Measurements from ENCODE around the gene PROCA1. TPM values are rescaled to one million over a fixed set of nuclear protein-coding genes. Genes with fewer than 3 reads are reported as not detected.
A peak's percentile ranks its signal among the peaks of the same experiment; 100 is the strongest.

Gene PROCA1
- total and polyA plus RNA-seq, 2 of the 13 experiments (the other 11 are each of a cell fraction or from before 2014, with no cell fraction given): 0.73 to 1.5 TPM

DNA sequence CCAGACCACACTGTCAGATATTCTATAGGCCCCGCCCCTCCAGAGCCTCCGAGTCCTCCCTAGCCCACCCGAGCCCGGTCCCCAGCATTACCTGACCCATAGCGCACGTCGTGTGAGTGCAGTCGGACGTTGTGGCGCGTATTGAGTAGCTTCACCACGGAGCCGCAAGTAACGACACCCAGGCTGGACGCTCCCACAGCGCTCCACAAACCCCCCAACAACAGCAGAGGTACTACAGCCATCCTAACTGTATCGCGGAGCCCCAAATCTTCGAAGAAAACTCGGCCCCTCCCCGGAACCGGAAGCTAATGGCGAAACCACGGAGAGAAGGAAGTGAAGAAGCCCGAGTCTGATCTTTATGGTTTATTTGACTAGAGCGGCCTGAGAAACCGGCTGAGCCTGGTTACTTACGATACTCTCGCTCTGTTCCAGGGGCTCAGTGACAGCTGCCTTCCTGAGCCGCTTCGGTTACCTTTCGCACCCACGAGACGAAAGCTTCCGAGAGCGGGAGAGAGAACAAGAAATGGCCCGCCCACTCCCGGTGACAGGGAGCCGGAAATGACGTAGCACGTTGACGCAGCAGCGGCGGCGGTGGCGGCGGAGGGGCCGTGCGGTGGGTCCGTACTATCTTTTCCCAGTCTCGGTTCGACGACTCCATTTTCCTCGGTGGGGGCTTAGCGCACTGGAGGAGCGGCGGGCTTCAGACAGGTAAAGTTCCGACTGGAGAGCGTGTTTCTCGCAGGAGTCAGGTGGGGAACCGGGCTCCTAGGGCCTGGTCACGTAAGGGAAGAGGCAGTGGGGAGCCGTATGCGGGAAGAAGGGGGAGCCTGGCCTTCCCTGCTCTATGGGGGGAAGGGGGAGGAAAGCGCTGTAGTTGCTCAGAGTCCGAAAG is 49.8 kb downstream of the PROCA1 start, which contains the start of the genes SDF2 and SUPT6H (continued):
- TF ChIP-seq, protein P1, sequence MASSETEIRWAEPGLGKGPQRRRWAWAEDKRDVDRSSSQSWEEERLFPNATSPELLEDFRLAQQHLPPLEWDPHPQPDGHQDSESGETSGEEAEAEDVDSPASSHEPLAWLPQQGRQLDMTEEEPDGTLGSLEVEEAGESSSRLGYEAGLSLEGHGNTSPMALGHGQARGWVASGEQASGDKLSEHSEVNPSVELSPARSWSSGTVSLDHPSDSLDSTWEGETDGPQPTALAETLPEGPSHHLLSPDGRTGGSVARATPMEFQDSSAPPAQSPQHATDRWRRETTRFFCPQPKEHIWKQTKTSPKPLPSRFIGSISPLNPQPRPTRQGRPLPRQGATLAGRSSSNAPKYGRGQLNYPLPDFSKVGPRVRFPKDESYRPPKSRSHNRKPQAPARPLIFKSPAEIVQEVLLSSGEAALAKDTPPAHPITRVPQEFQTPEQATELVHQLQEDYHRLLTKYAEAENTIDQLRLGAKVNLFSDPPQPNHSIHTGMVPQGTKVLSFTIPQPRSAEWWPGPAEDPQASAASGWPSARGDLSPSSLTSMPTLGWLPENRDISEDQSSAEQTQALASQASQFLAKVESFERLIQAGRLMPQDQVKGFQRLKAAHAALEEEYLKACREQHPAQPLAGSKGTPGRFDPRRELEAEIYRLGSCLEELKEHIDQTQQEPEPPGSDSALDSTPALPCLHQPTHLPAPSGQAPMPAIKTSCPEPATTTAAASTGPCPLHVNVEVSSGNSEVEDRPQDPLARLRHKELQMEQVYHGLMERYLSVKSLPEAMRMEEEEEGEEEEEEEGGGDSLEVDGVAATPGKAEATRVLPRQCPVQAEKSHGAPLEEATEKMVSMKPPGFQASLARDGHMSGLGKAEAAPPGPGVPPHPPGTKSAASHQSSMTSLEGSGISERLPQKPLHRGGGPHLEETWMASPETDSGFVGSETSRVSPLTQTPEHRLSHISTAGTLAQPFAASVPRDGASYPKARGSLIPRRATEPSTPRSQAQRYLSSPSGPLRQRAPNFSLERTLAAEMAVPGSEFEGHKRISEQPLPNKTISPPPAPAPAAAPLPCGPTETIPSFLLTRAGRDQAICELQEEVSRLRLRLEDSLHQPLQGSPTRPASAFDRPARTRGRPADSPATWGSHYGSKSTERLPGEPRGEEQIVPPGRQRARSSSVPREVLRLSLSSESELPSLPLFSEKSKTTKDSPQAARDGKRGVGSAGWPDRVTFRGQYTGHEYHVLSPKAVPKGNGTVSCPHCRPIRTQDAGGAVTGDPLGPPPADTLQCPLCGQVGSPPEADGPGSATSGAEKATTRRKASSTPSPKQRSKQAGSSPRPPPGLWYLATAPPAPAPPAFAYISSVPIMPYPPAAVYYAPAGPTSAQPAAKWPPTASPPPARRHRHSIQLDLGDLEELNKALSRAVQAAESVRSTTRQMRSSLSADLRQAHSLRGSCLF (CRISPR knock-in tag; IDR thresholded peaks at IDR 0.05; ENCODE audit: borderline replicate concordance): no peak
- TF ChIP-seq ZNF567 (CRISPR knock-in tag; IDR thresholded peaks at IDR 0.05; ENCODE audit: borderline replicate concordance): no peak
- no peak for TF ChIP-seq RXRA (CRISPR knock-in tag; IDR thresholded peaks at IDR 0.05)
- TF ChIP-seq ZNF138 (CRISPR knock-in tag; IDR thresholded peaks at IDR 0.05; ENCODE audit: low read depth): no peak
- TF ChIP-seq, protein P2, sequence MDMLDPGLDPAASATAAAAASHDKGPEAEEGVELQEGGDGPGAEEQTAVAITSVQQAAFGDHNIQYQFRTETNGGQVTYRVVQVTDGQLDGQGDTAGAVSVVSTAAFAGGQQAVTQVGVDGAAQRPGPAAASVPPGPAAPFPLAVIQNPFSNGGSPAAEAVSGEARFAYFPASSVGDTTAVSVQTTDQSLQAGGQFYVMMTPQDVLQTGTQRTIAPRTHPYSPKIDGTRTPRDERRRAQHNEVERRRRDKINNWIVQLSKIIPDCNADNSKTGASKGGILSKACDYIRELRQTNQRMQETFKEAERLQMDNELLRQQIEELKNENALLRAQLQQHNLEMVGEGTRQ (IDR thresholded peaks at IDR 0.05; ENCODE audit: low read depth, low read length): no peak
- TF ChIP-seq, protein P2 (CRISPR knock-in tag; IDR thresholded peaks at IDR 0.05; ENCODE audit: borderline replicate concordance): no peak
- TF ChIP-seq, protein P3, sequence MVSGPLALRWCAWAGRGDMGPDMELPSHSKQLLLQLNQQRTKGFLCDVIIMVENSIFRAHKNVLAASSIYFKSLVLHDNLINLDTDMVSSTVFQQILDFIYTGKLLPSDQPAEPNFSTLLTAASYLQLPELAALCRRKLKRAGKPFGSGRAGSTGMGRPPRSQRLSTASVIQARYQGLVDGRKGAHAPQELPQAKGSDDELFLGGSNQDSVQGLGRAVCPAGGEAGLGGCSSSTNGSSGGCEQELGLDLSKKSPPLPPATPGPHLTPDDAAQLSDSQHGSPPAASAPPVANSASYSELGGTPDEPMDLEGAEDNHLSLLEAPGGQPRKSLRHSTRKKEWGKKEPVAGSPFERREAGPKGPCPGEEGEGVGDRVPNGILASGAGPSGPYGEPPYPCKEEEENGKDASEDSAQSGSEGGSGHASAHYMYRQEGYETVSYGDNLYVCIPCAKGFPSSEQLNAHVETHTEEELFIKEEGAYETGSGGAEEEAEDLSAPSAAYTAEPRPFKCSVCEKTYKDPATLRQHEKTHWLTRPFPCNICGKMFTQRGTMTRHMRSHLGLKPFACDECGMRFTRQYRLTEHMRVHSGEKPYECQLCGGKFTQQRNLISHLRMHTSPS (CRISPR knock-in tag; IDR thresholded peaks at IDR 0.05; ENCODE audit: low read depth): no peak
- TF ChIP-seq CCDC6 (CRISPR knock-in tag; IDR thresholded peaks at IDR 0.05): peak; percentile 79; the same call in 1 of the 2 replicates
- TF ChIP-seq, protein P4, sequence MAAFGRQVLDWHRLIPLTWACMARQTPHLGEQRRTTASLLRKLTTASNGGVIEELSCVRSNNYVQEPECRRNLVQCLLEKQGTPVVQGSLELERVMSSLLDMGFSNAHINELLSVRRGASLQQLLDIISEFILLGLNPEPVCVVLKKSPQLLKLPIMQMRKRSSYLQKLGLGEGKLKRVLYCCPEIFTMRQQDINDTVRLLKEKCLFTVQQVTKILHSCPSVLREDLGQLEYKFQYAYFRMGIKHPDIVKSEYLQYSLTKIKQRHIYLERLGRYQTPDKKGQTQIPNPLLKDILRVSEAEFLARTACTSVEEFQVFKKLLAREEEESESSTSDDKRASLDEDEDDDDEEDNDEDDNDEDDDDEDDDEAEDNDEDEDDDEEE (CRISPR knock-in tag; IDR thresholded peaks at IDR 0.05): no peak
- TF ChIP-seq ZNF326 (CRISPR knock-in tag; IDR thresholded peaks at IDR 0.05; ENCODE audit: borderline replicate concordance): no peak
- 0 out of 4 replicates have a peak, but pooled peaks of 1 of the 2 experiments have one; percentile 37 for TF ChIP-seq KLF16 (CRISPR knock-in tag; IDR thresholded peaks at IDR 0.05)
- no peak for TF ChIP-seq PAX8 (CRISPR knock-in tag; IDR thresholded peaks at IDR 0.05; ENCODE audit: borderline replicate concordance)
- TF ChIP-seq CEBPG (CRISPR knock-in tag; IDR thresholded peaks at IDR 0.05): no peak
- no peak for TF ChIP-seq PRPF4 (IDR thresholded peaks at IDR 0.05; ENCODE audit: low read depth, low read length, poor library complexity, severe bottlenecking)
- TF ChIP-seq SMAD9 (CRISPR knock-in tag; IDR thresholded peaks at IDR 0.05): no peak
- TF ChIP-seq, protein P5, sequence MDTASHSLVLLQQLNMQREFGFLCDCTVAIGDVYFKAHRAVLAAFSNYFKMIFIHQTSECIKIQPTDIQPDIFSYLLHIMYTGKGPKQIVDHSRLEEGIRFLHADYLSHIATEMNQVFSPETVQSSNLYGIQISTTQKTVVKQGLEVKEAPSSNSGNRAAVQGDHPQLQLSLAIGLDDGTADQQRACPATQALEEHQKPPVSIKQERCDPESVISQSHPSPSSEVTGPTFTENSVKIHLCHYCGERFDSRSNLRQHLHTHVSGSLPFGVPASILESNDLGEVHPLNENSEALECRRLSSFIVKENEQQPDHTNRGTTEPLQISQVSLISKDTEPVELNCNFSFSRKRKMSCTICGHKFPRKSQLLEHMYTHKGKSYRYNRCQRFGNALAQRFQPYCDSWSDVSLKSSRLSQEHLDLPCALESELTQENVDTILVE (CRISPR knock-in tag; IDR thresholded peaks at IDR 0.05): peak; percentile 74; the same call in 1 of the 2 replicates
- TF ChIP-seq, protein P6, sequence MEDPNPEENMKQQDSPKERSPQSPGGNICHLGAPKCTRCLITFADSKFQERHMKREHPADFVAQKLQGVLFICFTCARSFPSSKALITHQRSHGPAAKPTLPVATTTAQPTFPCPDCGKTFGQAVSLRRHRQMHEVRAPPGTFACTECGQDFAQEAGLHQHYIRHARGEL (CRISPR knock-in tag; IDR thresholded peaks at IDR 0.05): no peak

Data from HepG2 (cell line).